HCT116 (cell line): ENCODE results near the gene ACTG1. TPM values are rescaled to one million over a fixed set of nuclear protein-coding genes. Genes with fewer than 3 reads are reported as not detected.

ENCODE experiments used
- ATAC-seq: fragments of 200-7000 bp; cut with Tn5 transposase; 2 replicates; pipeline ENCODE4 v1.9.1; 2020; ENCODE audit warnings: mild to moderate bottlenecking, moderate library complexity
- BruUV-seq: library from RNA; stranded (reverse); fragments of 400-500 nt; replicated peaks from 2 replicates; lab custom pipeline; 2021; lab: Mats Ljungman, UMichigan
- CTCF ChIA-PET: fragments of 300-600 bp; sonication (Branson Sonifier 250); formaldehyde crosslinking; loops from one replicate; lab custom pipeline; 2021; ENCODE audit warnings: antibody characterized with exemption; lab: Charles Lee
- POLR2A ChIA-PET: fragments of 300-600, 350-600 bp; sonication (Branson Sonifier 250); formaldehyde crosslinking; loops from one replicate; lab custom pipeline; 2021; ENCODE audit warnings: antibody characterized with exemption; lab: Charles Lee
- RAD21 ChIA-PET, 2 experiments: fragments of 300-600 bp; sonication (Branson Sonifier 250); formaldehyde crosslinking; loops; one replicate each; lab custom pipeline; 2023; ENCODE audit warnings: low total read pairs in 2 of 2; ENCODE audit not compliant: uncharacterized antibody in 2 of 2, unreplicated experiment in 2 of 2, low non-redundant PET in 1 of 2; lab: Charles Lee
- DNase-seq: peaks from one replicate; pipeline ENCODE4 v3.0.0-alpha.2; 2010; ENCODE audit warnings: low read depth, low spot score
- H2AFZ ChIP-seq: fragments of 200-600 bp; shearing (Covaris generic), sonication (generic); 2 replicates; pipeline ENCODE4 v1.6.1; 2017; ENCODE audit warnings: low read depth, mixed run types, mixed read lengths, antibody characterized with exemption, low read length; ENCODE audit not compliant: poor library complexity, severe bottlenecking
- H3K27ac ChIP-seq: 2 replicates; pipeline ENCODE4 v1.5.1; 2012; ENCODE audit warnings: low read depth, low read length
- H3K27me3 ChIP-seq: fragments of 200-600 bp; sonication (generic); 2 replicates; pipeline ENCODE4 v1.6.1; 2016; ENCODE audit warnings: mixed run types, low read length, mixed read lengths; ENCODE audit not compliant: insufficient read depth
- H3K36me3 ChIP-seq, 2 experiments: fragments of 200-500 bp in 1 of 2; fragments of 200-600 bp in 1 of 2; sonication (Bioruptor generic) in 1 of 2; sonication (generic) in 1 of 2; 2 replicates each; pipeline versions ENCODE4 v1.5.1 to v1.6.1; 2014 to 2016; ENCODE audit warnings: low read length in 2 of 2, inconsistent platforms in 1 of 2, mixed read lengths in 1 of 2, mixed run types in 1 of 2; ENCODE audit not compliant: insufficient read depth in 2 of 2, control insufficient read depth in 1 of 2
- H3K4me1 ChIP-seq, 2 experiments: fragments of 200-600 bp in 1 of 2; sonication (generic) in 1 of 2; 2 replicates each; pipeline versions ENCODE4 v1.5.1 to v1.6.1; 2012 to 2017; ENCODE audit warnings: low read length in 2 of 2, inconsistent platforms in 1 of 2, mild to moderate bottlenecking in 1 of 2, mixed read lengths in 1 of 2, mixed run types in 1 of 2, moderate library complexity in 1 of 2; ENCODE audit not compliant: insufficient read depth in 2 of 2, control insufficient read depth in 1 of 2
- H3K4me2 ChIP-seq: fragments of 200-600 bp; sonication (generic); 2 replicates; pipeline ENCODE4 v1.6.1; 2017; ENCODE audit warnings: mixed run types, low read length, mixed read lengths
- H3K4me3 ChIP-seq, 2 experiments: fragments of 200-600 bp in 1 of 2; sonication (generic) in 1 of 2; replicated peaks in 1 of 2; 2 replicates each; pipeline ENCODE4 v1.5.1; 2011 to 2016; ENCODE audit warnings: low read length in 2 of 2, control low read depth in 1 of 2, low read depth in 1 of 2, mild to moderate bottlenecking in 1 of 2, mixed read lengths in 1 of 2, mixed run types in 1 of 2
- H3K79me2 ChIP-seq: fragments of 200-600 bp; sonication (generic); 2 replicates; pipeline ENCODE4 v1.6.1; 2017; ENCODE audit warnings: mild to moderate bottlenecking, mixed run types, low read length, moderate library complexity, mixed read lengths; ENCODE audit not compliant: insufficient read depth
- H3K9ac ChIP-seq: fragments of 200-600 bp; sonication (generic); 2 replicates; pipeline ENCODE4 v1.6.1; 2016; ENCODE audit warnings: low read length, mixed read lengths
- H3K9me2 ChIP-seq: fragments of 200-600 bp; sonication (generic), shearing (Covaris generic); 2 replicates; pipeline ENCODE4 v1.6.1; 2017; ENCODE audit warnings: mixed run types, mild to moderate bottlenecking, moderate library complexity; ENCODE audit not compliant: insufficient read depth
- H3K9me3 ChIP-seq, 2 experiments: fragments of 200-500 bp in 1 of 2; fragments of 200-600 bp in 1 of 2; sonication (Bioruptor generic) in 1 of 2; sonication (generic) in 1 of 2; 2 replicates each; pipeline ENCODE4 v1.6.1; 2014 to 2017; ENCODE audit warnings: low read length in 2 of 2, mixed read lengths in 2 of 2, inconsistent platforms in 1 of 2, low read depth in 1 of 2, mild to moderate bottlenecking in 1 of 2, mixed run types in 1 of 2, moderate library complexity in 1 of 2; ENCODE audit not compliant: control insufficient read depth in 1 of 2, insufficient read depth in 1 of 2
- H4K20me1 ChIP-seq: fragments of 200-600 bp; sonication (generic), shearing (Covaris generic); 2 replicates; pipeline ENCODE4 v1.6.1; 2017; ENCODE audit warnings: mixed run types, mild to moderate bottlenecking, moderate library complexity; ENCODE audit not compliant: insufficient read depth
- EGR1 ChIP-seq: IDR thresholded peaks from 2 replicates; pipeline ENCODE4 v1.6.1; 2012; ENCODE audit warnings: low read depth
- ELF1 ChIP-seq: IDR thresholded peaks from 2 replicates; pipeline ENCODE4 v1.6.1; 2012; ENCODE audit warnings: low read depth, borderline replicate concordance
- FOSL1 ChIP-seq: IDR thresholded peaks from 2 replicates; pipeline ENCODE4 v1.6.1; 2012; ENCODE audit warnings: low read depth
- POLR2A ChIP-seq: IDR thresholded peaks from 2 replicates; pipeline ENCODE4 v1.7.0; 2011; ENCODE audit warnings: borderline replicate concordance; ENCODE audit not compliant: insufficient read depth, insufficient read length; ENCODE audit errors: extremely low read depth
- POLR2AphosphoS5 ChIP-seq: IDR thresholded peaks from 2 replicates; pipeline ENCODE4 v1.6.1; 2011; ENCODE audit warnings: mild to moderate bottlenecking, low read depth, low read length, moderate library complexity
- RAD21 ChIP-seq: IDR thresholded peaks from 2 replicates; pipeline ENCODE4 v1.6.1; 2012; ENCODE audit warnings: low read depth, mild to moderate bottlenecking
- SP1 ChIP-seq: IDR thresholded peaks from 2 replicates; pipeline ENCODE4 v1.6.1; 2012; ENCODE audit warnings: low read depth
- TCF7L2 ChIP-seq: IDR thresholded peaks from 2 replicates; pipeline ENCODE4 v1.7.0; 2011; ENCODE audit warnings: borderline replicate concordance, inconsistent platforms; ENCODE audit not compliant: insufficient read depth, insufficient read length; ENCODE audit errors: extremely low read depth
- YY1 ChIP-seq: IDR thresholded peaks from 2 replicates; pipeline ENCODE4 v1.6.1; 2011; ENCODE audit warnings: low read length, low read depth, moderate library complexity, mild to moderate bottlenecking; ENCODE audit not compliant: insufficient replicate concordance; ENCODE audit errors: extremely low read depth
- ZFX ChIP-seq: fragments of 450-650 bp; IDR thresholded peaks from 2 replicates; pipeline ENCODE4 v1.6.1; 2017
- intact Hi-C: fragments of 100-400 bp; cut with micrococcal nuclease; formaldehyde crosslinking; loops from 2 replicates; pipeline ENCODE4 v1.10.0; 2022
- total RNA-seq: library from RNA; stranded (reverse); gene quantifications from one replicate; pipeline ENCODE4 v1.2.1, GENCODE V29; 2021; ENCODE audit not compliant: unreplicated experiment
- TF ChIP-seq, protein P1 (sequence below), 3 experiments: fragments of 200-600 bp in 1 of 3; sonication (generic) in 1 of 3; IDR thresholded peaks in 2 of 3; conservative IDR thresholded peaks in 1 of 3; 2 replicates each; pipeline ENCODE4 v1.5.1; 2012 to 2017; ENCODE audit warnings: low read depth in 2 of 3, low read length in 2 of 3, antibody characterized with exemption in 1 of 3, borderline replicate concordance in 1 of 3, control low read depth in 1 of 3, mild to moderate bottlenecking in 1 of 3, mixed read lengths in 1 of 3, mixed run types in 1 of 3, moderate library complexity in 1 of 3; ENCODE audit not compliant: insufficient read depth in 1 of 3
- TF ChIP-seq, protein P2 (sequence below): IDR thresholded peaks from 2 replicates; pipeline ENCODE4 v1.6.1; 2012

The ACTG1 gene
- total RNA-seq, 1 experiment from 2014 or later = 6,223 TPM

GRCh38 chr17:81471818-81472456 is 40.7 kb downstream of the ACTG1 start:
- peak overlapping the region; percentile 81 for H3K4me2 ChIP-seq
- no peaks in the 10 kb centered on the region for H3K79me2 ChIP-seq
- no peak overlapping the region for H2AFZ ChIP-seq
- intact Hi-C loops = loop anchor here (1.0 to 5.0 kb wide), 6 partner anchors 69 to 330 kb away; partner anchors contain the start of gene BAHCC1
- peak overlapping the region; percentile 59 for H3K27ac ChIP-seq
- no peaks in the 10 kb centered on the region for H3K27me3 ChIP-seq
- TF ChIP-seq YY1 (peak; percentile 95), ZFX (peak; percentile 38; the same call in 1 of the 2 replicates), POLR2A (peak; percentile 98), TCF7L2 (no peak), POLR2AphosphoS5 (peak; percentile 98), RAD21 (peak; percentile 99), SP1 (peak; percentile 98), EGR1 (no peak), ELF1 (no peak), FOSL1 (no peak)
- TF ChIP-seq, protein P1, sequence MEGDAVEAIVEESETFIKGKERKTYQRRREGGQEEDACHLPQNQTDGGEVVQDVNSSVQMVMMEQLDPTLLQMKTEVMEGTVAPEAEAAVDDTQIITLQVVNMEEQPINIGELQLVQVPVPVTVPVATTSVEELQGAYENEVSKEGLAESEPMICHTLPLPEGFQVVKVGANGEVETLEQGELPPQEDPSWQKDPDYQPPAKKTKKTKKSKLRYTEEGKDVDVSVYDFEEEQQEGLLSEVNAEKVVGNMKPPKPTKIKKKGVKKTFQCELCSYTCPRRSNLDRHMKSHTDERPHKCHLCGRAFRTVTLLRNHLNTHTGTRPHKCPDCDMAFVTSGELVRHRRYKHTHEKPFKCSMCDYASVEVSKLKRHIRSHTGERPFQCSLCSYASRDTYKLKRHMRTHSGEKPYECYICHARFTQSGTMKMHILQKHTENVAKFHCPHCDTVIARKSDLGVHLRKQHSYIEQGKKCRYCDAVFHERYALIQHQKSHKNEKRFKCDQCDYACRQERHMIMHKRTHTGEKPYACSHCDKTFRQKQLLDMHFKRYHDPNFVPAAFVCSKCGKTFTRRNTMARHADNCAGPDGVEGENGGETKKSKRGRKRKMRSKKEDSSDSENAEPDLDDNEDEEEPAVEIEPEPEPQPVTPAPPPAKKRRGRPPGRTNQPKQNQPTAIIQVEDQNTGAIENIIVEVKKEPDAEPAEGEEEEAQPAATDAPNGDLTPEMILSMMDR (IDR thresholded peaks at IDR 0.05 in 2 of 3, conservative IDR thresholded peaks at IDR 0.05 in 1 of 3; ENCODE audit: borderline replicate concordance in 1 of 3, insufficient read depth in 1 of 3, low read depth in 2 of 3, low read length in 2 of 3) = peak; percentile 74 to 90 (median 88)
- TF ChIP-seq, protein P2, sequence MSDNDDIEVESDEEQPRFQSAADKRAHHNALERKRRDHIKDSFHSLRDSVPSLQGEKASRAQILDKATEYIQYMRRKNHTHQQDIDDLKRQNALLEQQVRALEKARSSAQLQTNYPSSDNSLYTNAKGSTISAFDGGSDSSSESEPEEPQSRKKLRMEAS = peak; percentile 100
- TF ChIP-seq, all 23 proteins: peak for 8
- Histone ChIP-seq H3K9me2 (no peaks in the 10 kb centered on the region), H3K4me3 (peak overlapping the region; percentile 51 to 58), H3K9ac (peak overlapping the region; percentile 70), H3K36me3 (no peaks in the 10 kb centered on the region), H3K4me1 (peaks cover 6 to 30% of the 10 kb centered on the region in 2 experiments; a peak in 3 of 4 replicates), H4K20me1 (no peaks in the 10 kb centered on the region), H3K9me3 (no peaks in the 10 kb centered on the region)
- peak; percentile 99 for DNase-seq
- peak; percentile 94 for ATAC-seq
- ChIA-PET RAD21 (interaction anchor here (0.6 to 1.1 kb wide), 15 partner anchors 13 to 219 kb away, joined by 3 to 8 read pairs (median 4); partner anchors contain the start of genes SLC38A10 (in 2 of the 2) and BAHCC1 (in 1 of the 2)), CTCF (interaction anchor here (0.6 to 1.7 kb wide), 26 partner anchors 8 to 374 kb away, joined by 3 to 21 read pairs (median 4); partner anchors contain the start of genes BAHCC1 and SLC38A10), POLR2A (interaction anchor here (0.7 to 2.5 kb wide), 25 partner anchors 8 to 304 kb away, joined by 3 to 14 read pairs (median 4); partner anchors contain the start of gene BAHCC1)
- BruUV-seq = no TSS peak
